ENCODE results near the gene PRDM16. TPM values are rescaled to one million over a fixed set of nuclear protein-coding genes. Genes with fewer than 3 reads are reported as not detected.
A peak's percentile ranks its signal among the peaks of the same experiment; 100 is the strongest.

The PRDM16 gene
- total RNA-seq, 1 experiment from 2014 or later = 0.17 TPM

- peak overlapping the region in 1 of 3 experiments; percentile 55; a peak in 1 of 7 replicates for H3K27ac Mint-ChIP-seq
- Histone ChIP-seq H4K8ac (replicated peaks; ENCODE audit: insufficient read length, low read depth, low read length) (no peak overlapping the region), H2AFZ (ENCODE audit: low read length) (no peak overlapping the region)
Measured at GRCh38 chr1:3196577-3197245, 127.7 kb downstream of the PRDM16 start.

More at GRCh38 chr1:3196577-3197245, 127.7 kb downstream of the PRDM16 start:
- no peak overlapping the region for H2BK5ac ChIP-seq (ENCODE audit: insufficient read length, low read length)
- H2BK120ac ChIP-seq (ENCODE audit: low read depth, low read length, poor library complexity, severe bottlenecking) = no peak overlapping the region
- no peak overlapping the region for H4K91ac ChIP-seq (ENCODE audit: insufficient read length, low read depth, low read length)
- no peak overlapping the region for H2BK12ac ChIP-seq (ENCODE audit: insufficient read length, low read depth, low read length)
- H3K9me3 ChIP-seq (ENCODE audit: control insufficient read depth, low read depth, low read length) = no peaks in the 10 kb centered on the region
- no peak overlapping the region for H3K27ac ChIP-seq (ENCODE audit: insufficient read length, low read depth, low read length)
- no peak overlapping the region for H2BK20ac ChIP-seq (ENCODE audit: low read depth, low read length, poor library complexity, severe bottlenecking)
- no peak overlapping the region for H2AK5ac ChIP-seq (ENCODE audit: insufficient read length, low read length)
- peaks cover 0 to 3% of the 10 kb centered on the region in 2 experiments; a peak in 2 of 4 replicates for H3K4me1 Mint-ChIP-seq
- H3K79me2 ChIP-seq (ENCODE audit: insufficient read depth, low read length) = no peaks in the 10 kb centered on the region
- peaks cover 1% of the 10 kb centered on the region; the same call in 1 of the 2 replicates for H3K27me3 Mint-ChIP-seq (ENCODE audit: low read depth)
- no peak for TF ChIP-seq CTCF (conservative IDR thresholded peaks at IDR 0.05)
- no peak overlapping the region for H3K4me3 Mint-ChIP-seq
- no peak overlapping the region for H3K23ac ChIP-seq (ENCODE audit: insufficient read length, low read depth, low read length)
- WGBS (ENCODE audit: extremely low coverage, insufficient read length, low lambda C conversion rate) = no CpG with 5 or more reads among the region's 17 CpGs
- H3K27me3 ChIP-seq (ENCODE audit: insufficient read depth, low read length) = no peaks in the 10 kb centered on the region
- no peaks in the 10 kb centered on the region for H3K9me3 Mint-ChIP-seq
- H3T11ph ChIP-seq (ENCODE audit: low read length) = no peak overlapping the region
- H3K4me1 ChIP-seq (ENCODE audit: insufficient read depth, low read length) = no peaks in the 10 kb centered on the region
- no peaks in the 10 kb centered on the region for H4K20me1 ChIP-seq (ENCODE audit: control insufficient read depth, insufficient read depth, insufficient read length)
- H3K9ac ChIP-seq (ENCODE audit: extremely low read depth, insufficient read length, low read length) = no peak overlapping the region
- H3K4me2 ChIP-seq (ENCODE audit: insufficient read depth, insufficient read length, low read length) = no peak overlapping the region
- H3K4ac ChIP-seq (ENCODE audit: low read depth, low read length) = no peak overlapping the region
- H4K5ac ChIP-seq (ENCODE audit: insufficient read length, low read depth, low read length) = no peak overlapping the region
- DNase-seq = no peak
- no peak overlapping the region for H3K14ac ChIP-seq (ENCODE audit: insufficient read depth, low read length)
- no peaks in the 10 kb centered on the region for H3K79me1 ChIP-seq (ENCODE audit: insufficient read depth, low read depth, low read length, poor library complexity, severe bottlenecking)
- no peak overlapping the region for H2BK15ac ChIP-seq (ENCODE audit: low read depth, low read length)
- no peaks in the 10 kb centered on the region; a peak in 1 of 7 replicates for H3K36me3 Mint-ChIP-seq (ENCODE audit: insufficient read depth in 1 of 3, low read depth in 3 of 3)
- H3K56ac ChIP-seq (ENCODE audit: insufficient read length, low read depth, low read length) = no peak overlapping the region
- H3K23me2 ChIP-seq (ENCODE audit: insufficient read length, low read depth, low read length, poor library complexity, severe bottlenecking) = no peaks in the 10 kb centered on the region
- H3K18ac ChIP-seq (ENCODE audit: insufficient read length, low read depth, low read length) = no peak overlapping the region

Measured in H9 (cell line).